ENCODE results near the gene GRAMD4. TPM values are rescaled to one million over a fixed set of nuclear protein-coding genes. Genes with fewer than 3 reads are reported as not detected.

Gene GRAMD4
- total and polyA plus RNA-seq, 2 donors (not counting 1 experiment from before 2014, with no cell fraction given): 17.0 to 88.1 TPM

GRCh38 chr22:46626911-46627805, 7.0 kb downstream of the GRAMD4 start:
- Histone ChIP-seq H3K27ac (ENCODE audit: low read length in 2 of 2) (no peak overlapping the region), H3K36me3 (replicated peaks in 1 of 2; ENCODE audit: control extremely low read depth in 1 of 2, control insufficient read depth in 1 of 2, extremely low read depth in 1 of 2, insufficient read depth in 2 of 2, low read length in 1 of 2) (peaks cover 0 to 17% of the 10 kb centered on the region in 2 experiments), H3K9me3 (ENCODE audit: control extremely low read depth in 1 of 3, control insufficient read depth in 2 of 3, insufficient read depth in 1 of 3, low read length in 2 of 3) (no peaks in the 10 kb centered on the region), H3K27me3 (replicated peaks in 1 of 4; ENCODE audit: control extremely low read depth in 1 of 4, control insufficient read depth in 3 of 4, insufficient read depth in 4 of 4, low read length in 3 of 4) (no peaks in the 10 kb centered on the region), H3K4me3 (ENCODE audit: control extremely low read depth in 1 of 5, extremely low read depth in 1 of 5, insufficient read depth in 1 of 5, low read depth in 2 of 5, low read length in 4 of 5) (no peak overlapping the region), H4K20me1 (ENCODE audit: control insufficient read depth, insufficient read depth, low read length, poor library complexity, severe bottlenecking) (peaks cover 82% of the 10 kb centered on the region), H3K4me1 (ENCODE audit: control insufficient read depth in 2 of 2, insufficient read depth in 2 of 2, low read length in 2 of 2) (peaks cover 15 to 24% of the 10 kb centered on the region in 2 donors), H2AFZ (ENCODE audit: insufficient read depth, low read depth, low read length, poor library complexity, severe bottlenecking) (no peak overlapping the region), H3K79me2 (ENCODE audit: control insufficient read depth, insufficient read depth, low read length) (peaks cover 84% of the 10 kb centered on the region), H3K9ac (ENCODE audit: low read length) (no peak overlapping the region), H3K4me2 (replicated peaks; ENCODE audit: low read depth, low read length, poor library complexity, severe bottlenecking) (no peak overlapping the region)
- WGBS (ENCODE audit: insufficient coverage): 98% methylated on average over 39 of the region's 39 CpGs
- no peak for ATAC-seq (ENCODE audit: low read depth)
- intact Hi-C loops (cut with micrococcal nuclease): no loop called here
- Mint-ChIP-seq H3K9me3 (ENCODE audit: insufficient read depth) (no peaks in the 10 kb centered on the region), H3K27me3 (no peaks in the 10 kb centered on the region), H3K4me1 (peaks cover 24% of the 10 kb centered on the region), H3K27ac (no peak overlapping the region), H3K4me3 (no peak overlapping the region)
- ChIA-PET POLR2A (interaction anchor here (0.6 kb wide), 1 partner anchor 33 kb away, joined by 10 read pairs; no protein-coding TSS in a partner anchor), CTCF (no interaction called here)
- TF ChIP-seq, protein P1, sequence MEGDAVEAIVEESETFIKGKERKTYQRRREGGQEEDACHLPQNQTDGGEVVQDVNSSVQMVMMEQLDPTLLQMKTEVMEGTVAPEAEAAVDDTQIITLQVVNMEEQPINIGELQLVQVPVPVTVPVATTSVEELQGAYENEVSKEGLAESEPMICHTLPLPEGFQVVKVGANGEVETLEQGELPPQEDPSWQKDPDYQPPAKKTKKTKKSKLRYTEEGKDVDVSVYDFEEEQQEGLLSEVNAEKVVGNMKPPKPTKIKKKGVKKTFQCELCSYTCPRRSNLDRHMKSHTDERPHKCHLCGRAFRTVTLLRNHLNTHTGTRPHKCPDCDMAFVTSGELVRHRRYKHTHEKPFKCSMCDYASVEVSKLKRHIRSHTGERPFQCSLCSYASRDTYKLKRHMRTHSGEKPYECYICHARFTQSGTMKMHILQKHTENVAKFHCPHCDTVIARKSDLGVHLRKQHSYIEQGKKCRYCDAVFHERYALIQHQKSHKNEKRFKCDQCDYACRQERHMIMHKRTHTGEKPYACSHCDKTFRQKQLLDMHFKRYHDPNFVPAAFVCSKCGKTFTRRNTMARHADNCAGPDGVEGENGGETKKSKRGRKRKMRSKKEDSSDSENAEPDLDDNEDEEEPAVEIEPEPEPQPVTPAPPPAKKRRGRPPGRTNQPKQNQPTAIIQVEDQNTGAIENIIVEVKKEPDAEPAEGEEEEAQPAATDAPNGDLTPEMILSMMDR (IDR thresholded peaks at IDR 0.05): no peak
- no peak for TF ChIP-seq EZH2 (IDR thresholded peaks at IDR 0.05; ENCODE audit: borderline replicate concordance, insufficient read depth, low read depth, low read length, poor library complexity, severe bottlenecking)
- no peak for DNase-seq

Measured in B cell (primary cell).